SK-N-SH treated with all-trans-retinoic acid at 6 μM for 48 hours (cell line): ENCODE data around the gene ACIN1.

Experiments
- ATAC-seq: fragments of 200-7000 bp; cut with Tn5 transposase; 3 replicates; pipeline ENCODE4 v1.9.1; 2020; ENCODE audit warnings: mild to moderate bottlenecking, moderate library complexity
- ARNTL ChIP-seq: fragments of 450-650 bp; formaldehyde crosslinking; IDR thresholded peaks from 2 replicates; pipeline ENCODE4 v1.5.0; 2020; ENCODE audit warnings: low read depth, mild to moderate bottlenecking, moderate library complexity, borderline replicate concordance
- BACH2 ChIP-seq: fragments of 250-450 bp; sonication (Bioruptor Pico); IDR thresholded peaks from 2 replicates; pipeline ENCODE4 v1.9.0; 2021; ENCODE audit warnings: mild to moderate bottlenecking, borderline replicate concordance
- CSDC2 ChIP-seq: fragments of 250-450 bp; sonication (Bioruptor Pico); IDR thresholded peaks from 2 replicates; pipeline ENCODE4 v1.5.0; 2020; ENCODE audit warnings: mild to moderate bottlenecking, moderate library complexity
- CSRNP3 ChIP-seq: fragments of 250-450 bp; sonication (Bioruptor Pico); IDR thresholded peaks from 2 replicates; pipeline ENCODE4 v1.5.1; 2021; ENCODE audit warnings: mild to moderate bottlenecking, moderate library complexity
- ESRRG ChIP-seq: fragments of 250-450 bp; sonication (Bioruptor Pico); IDR thresholded peaks from 2 replicates; pipeline ENCODE4 v1.6.1; 2021; ENCODE audit warnings: mild to moderate bottlenecking
- GLIS3 ChIP-seq: fragments of 250-450 bp; sonication (Bioruptor Pico); IDR thresholded peaks from 2 replicates; pipeline ENCODE4 v1.5.0; 2020; ENCODE audit warnings: mild to moderate bottlenecking, moderate library complexity
- ISL1 ChIP-seq: fragments of 250-450 bp; sonication (Bioruptor Pico); IDR thresholded peaks from 2 replicates; pipeline ENCODE4 v2.1.2; 2022; ENCODE audit warnings: mild to moderate bottlenecking, moderate library complexity
- OSR1 ChIP-seq: fragments of 250-450 bp; sonication (Bioruptor Pico); IDR thresholded peaks from 2 replicates; pipeline ENCODE4 v1.8.0; 2022; ENCODE audit warnings: moderate library complexity, mild to moderate bottlenecking, inconsistent platforms
- PATZ1 ChIP-seq: fragments of 250-450 bp; sonication (Bioruptor Pico); IDR thresholded peaks from 2 replicates; pipeline ENCODE4 v1.8.0; 2020; ENCODE audit warnings: mild to moderate bottlenecking, moderate library complexity, borderline replicate concordance
- POU6F1 ChIP-seq: fragments of 250-450 bp; sonication (Bioruptor Pico); IDR thresholded peaks from 2 replicates; pipeline ENCODE4 v1.8.0; 2021; ENCODE audit warnings: low read depth, mild to moderate bottlenecking, moderate library complexity, borderline replicate concordance
- RARB ChIP-seq: fragments of 250-450 bp; sonication (Bioruptor Pico); IDR thresholded peaks from 2 replicates; pipeline ENCODE4 v1.8.0; 2021; ENCODE audit warnings: mild to moderate bottlenecking, moderate library complexity
- SNAI2 ChIP-seq: fragments of 250-450 bp; sonication (Bioruptor Pico); IDR thresholded peaks from 2 replicates; pipeline ENCODE4 v1.5.0; 2020; ENCODE audit warnings: mild to moderate bottlenecking, moderate library complexity
- TCF4 ChIP-seq: fragments of 250-450 bp; sonication (Bioruptor Pico); IDR thresholded peaks from 2 replicates; pipeline ENCODE4 v1.8.0; 2021; ENCODE audit warnings: mild to moderate bottlenecking, moderate library complexity, borderline replicate concordance
- TOX ChIP-seq: fragments of 250-450 bp; sonication (Bioruptor Pico); IDR thresholded peaks from 2 replicates; pipeline ENCODE4 v1.8.0; 2021; ENCODE audit warnings: mild to moderate bottlenecking, moderate library complexity, borderline replicate concordance
- ZC3H10 ChIP-seq: fragments of 250-450 bp; sonication (Bioruptor Pico); IDR thresholded peaks from 2 replicates; pipeline ENCODE4 v1.5.1; 2021; ENCODE audit warnings: mild to moderate bottlenecking, moderate library complexity
- ZFP3 ChIP-seq: fragments of 250-450 bp; sonication (Bioruptor Pico); IDR thresholded peaks from 2 replicates; pipeline ENCODE4 v1.5.0; 2020; ENCODE audit warnings: mild to moderate bottlenecking, moderate library complexity
- ZFP30 ChIP-seq: fragments of 450-650 bp; formaldehyde crosslinking; IDR thresholded peaks from 2 replicates; pipeline ENCODE4 v1.5.0; 2022; ENCODE audit warnings: mild to moderate bottlenecking, moderate library complexity
- ZNF565 ChIP-seq: fragments of 450-650 bp; formaldehyde crosslinking; conservative IDR thresholded peaks from 2 replicates; pipeline ENCODE4 v1.5.0; 2020; ENCODE audit warnings: low read depth, mild to moderate bottlenecking, moderate library complexity
- ZNF70 ChIP-seq: fragments of 450-650 bp; formaldehyde crosslinking; IDR thresholded peaks from 2 replicates; pipeline ENCODE4 v1.5.0; 2020; ENCODE audit warnings: mild to moderate bottlenecking, moderate library complexity
- ZNF8 ChIP-seq: fragments of 450-650 bp; formaldehyde crosslinking; IDR thresholded peaks from 2 replicates; pipeline ENCODE4 v1.5.0; 2020; ENCODE audit warnings: mild to moderate bottlenecking, moderate library complexity

The ACIN1 gene

GRCh38 chr14:23047034-23047634 lies 47.8 kb downstream of the ACIN1 start:
- TF ChIP-seq ZNF565 (CRISPR knock-in tag) (no peak), ISL1 (CRISPR knock-in tag) (no peak), CSRNP3 (CRISPR knock-in tag) (no peak), ZFP30 (no peak), ESRRG (CRISPR knock-in tag) (no peak), SNAI2 (CRISPR knock-in tag) (no peak), TOX (no peak)
- peak; percentile 59 for ATAC-seq

GRCh38 chr14:23045419-23046357 lies 49.2 kb downstream of the ACIN1 start:
- ATAC-seq = peak; percentile 22; the same call in 1 of the 3 replicates
- TF ChIP-seq ISL1 (CRISPR knock-in tag) = no peak
- no peak for TF ChIP-seq TOX
- no peak for TF ChIP-seq ZFP3

- TF ChIP-seq ZFP30 = no peak
- TF ChIP-seq ZFP3 = no peak
- no peak for TF ChIP-seq ZC3H10 (CRISPR knock-in tag)
- no peak for TF ChIP-seq CSDC2
- TF ChIP-seq RARB = no peak
- no peak for TF ChIP-seq GLIS3
- TF ChIP-seq ZNF8 (CRISPR knock-in tag) = no peak
- TF ChIP-seq ARNTL = no peak
- no peak for TF ChIP-seq ZNF70 (CRISPR knock-in tag)
- no peak for TF ChIP-seq OSR1
- no peak for TF ChIP-seq POU6F1
- TF ChIP-seq ZNF565 (CRISPR knock-in tag) = no peak
- no peak for TF ChIP-seq TCF4
- no peak for TF ChIP-seq PATZ1 (CRISPR knock-in tag)
- no peak for TF ChIP-seq TOX
- TF ChIP-seq ISL1 (CRISPR knock-in tag) = no peak
- no peak for TF ChIP-seq BACH2 (CRISPR knock-in tag)
- TF ChIP-seq SNAI2 (CRISPR knock-in tag) = no peak
- no peak for ATAC-seq
These were observed 50.1 kb downstream of the ACIN1 start for GRCh38 chr14:23044840-23045239.

- ATAC-seq = no peak
- TF ChIP-seq CSDC2 (no peak), PATZ1 (CRISPR knock-in tag) (no peak), TOX (no peak), ISL1 (CRISPR knock-in tag) (no peak), POU6F1 (no peak), ARNTL (no peak), ZNF8 (CRISPR knock-in tag) (no peak), GLIS3 (no peak), ZFP3 (no peak), ZNF70 (CRISPR knock-in tag) (no peak), RARB (no peak), ZC3H10 (CRISPR knock-in tag) (no peak)
- TF ChIP-seq, all 23 proteins: peak for 0
These were observed 51.2 kb downstream of the ACIN1 start for GRCh38 chr14:23043754-23044153.
